Liver (tissue), 3 donors: ENCODE data around the gene NRG3.

ENCODE experiments used
- GABPA ChIP-seq, 2 donors: IDR thresholded peaks in 1 of 2; conservative IDR thresholded peaks in 1 of 2; 2 replicates each; pipeline ENCODE4 v1.6.1; 2016; ENCODE audit warnings: antibody characterized with exemption in 2 of 2, mild to moderate bottlenecking in 1 of 2, moderate library complexity in 1 of 2
- HNF4A ChIP-seq, 2 donors: conservative IDR thresholded peaks; 2 replicates each; pipeline ENCODE4 v1.6.1; 2016; ENCODE audit warnings: antibody characterized with exemption in 2 of 2, mild to moderate bottlenecking in 2 of 2
- SP1 ChIP-seq: IDR thresholded peaks from 2 replicates; pipeline ENCODE4 v1.6.1; 2018; ENCODE audit warnings: antibody characterized with exemption, mild to moderate bottlenecking
- TAF1 ChIP-seq: conservative IDR thresholded peaks from 2 replicates; pipeline ENCODE4 v1.6.1; 2016; ENCODE audit warnings: antibody characterized with exemption, mild to moderate bottlenecking
- YY1 ChIP-seq: IDR thresholded peaks from 2 replicates; pipeline ENCODE4 v1.6.1; 2016; ENCODE audit warnings: antibody characterized with exemption, mild to moderate bottlenecking
- TF ChIP-seq, protein P1 (sequence below): fragments of 150-350 bp; IDR thresholded peaks from 2 replicates; pipeline ENCODE4 v1.5.1; 2017; ENCODE audit warnings: improper control_type of control experiment, low read depth, low read length; ENCODE audit not compliant: missing input control
- TF ChIP-seq, protein P2 (sequence below): IDR thresholded peaks from 2 replicates; pipeline ENCODE4 v1.6.1; 2016; ENCODE audit warnings: antibody characterized with exemption
- donor health status: healthy.
- donor health status: healthy.

DNA sequence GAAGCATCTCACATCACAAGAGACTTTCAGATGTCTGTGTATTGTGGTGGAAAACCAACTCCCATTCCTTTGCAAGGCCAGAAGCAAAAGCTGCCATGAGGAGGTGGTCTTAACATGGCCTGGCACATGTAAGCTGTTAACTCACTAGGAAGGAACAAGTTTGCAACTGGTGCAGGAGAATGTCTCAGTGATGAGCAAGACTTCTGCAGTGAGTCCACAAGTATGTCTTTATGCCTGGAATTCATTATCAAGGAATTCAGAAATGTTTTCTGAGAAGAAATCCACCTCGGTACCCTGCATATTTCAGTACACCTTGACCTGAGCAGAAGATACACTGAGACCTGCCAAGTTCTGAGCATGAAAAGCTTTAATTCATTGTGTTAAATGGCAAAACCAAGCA lies 1033.1 kb downstream of the NRG3 start:
- TF ChIP-seq, protein P1, sequence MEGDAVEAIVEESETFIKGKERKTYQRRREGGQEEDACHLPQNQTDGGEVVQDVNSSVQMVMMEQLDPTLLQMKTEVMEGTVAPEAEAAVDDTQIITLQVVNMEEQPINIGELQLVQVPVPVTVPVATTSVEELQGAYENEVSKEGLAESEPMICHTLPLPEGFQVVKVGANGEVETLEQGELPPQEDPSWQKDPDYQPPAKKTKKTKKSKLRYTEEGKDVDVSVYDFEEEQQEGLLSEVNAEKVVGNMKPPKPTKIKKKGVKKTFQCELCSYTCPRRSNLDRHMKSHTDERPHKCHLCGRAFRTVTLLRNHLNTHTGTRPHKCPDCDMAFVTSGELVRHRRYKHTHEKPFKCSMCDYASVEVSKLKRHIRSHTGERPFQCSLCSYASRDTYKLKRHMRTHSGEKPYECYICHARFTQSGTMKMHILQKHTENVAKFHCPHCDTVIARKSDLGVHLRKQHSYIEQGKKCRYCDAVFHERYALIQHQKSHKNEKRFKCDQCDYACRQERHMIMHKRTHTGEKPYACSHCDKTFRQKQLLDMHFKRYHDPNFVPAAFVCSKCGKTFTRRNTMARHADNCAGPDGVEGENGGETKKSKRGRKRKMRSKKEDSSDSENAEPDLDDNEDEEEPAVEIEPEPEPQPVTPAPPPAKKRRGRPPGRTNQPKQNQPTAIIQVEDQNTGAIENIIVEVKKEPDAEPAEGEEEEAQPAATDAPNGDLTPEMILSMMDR = no peak
- TF ChIP-seq, protein P2, sequence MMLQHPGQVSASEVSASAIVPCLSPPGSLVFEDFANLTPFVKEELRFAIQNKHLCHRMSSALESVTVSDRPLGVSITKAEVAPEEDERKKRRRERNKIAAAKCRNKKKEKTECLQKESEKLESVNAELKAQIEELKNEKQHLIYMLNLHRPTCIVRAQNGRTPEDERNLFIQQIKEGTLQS = no peak
- no peak for TF ChIP-seq TAF1
- no peak for TF ChIP-seq GABPA (IDR thresholded peaks at IDR 0.05 in 1 of 2, conservative IDR thresholded peaks at IDR 0.05 in 1 of 2)
- no peak for TF ChIP-seq HNF4A (conservative IDR thresholded peaks at IDR 0.05)
- TF ChIP-seq YY1 = no peak
- TF ChIP-seq SP1 = no peak
